ENCODE measurements around the gene CPXM2. TPM values are rescaled to one million over a fixed set of nuclear protein-coding genes. Genes with fewer than 3 reads are reported as not detected.

The CPXM2 gene
- total and polyA plus RNA-seq, 10 of the 15 experiments (the other 5 are each of a cell fraction or from before 2014, with no cell fraction given), result 0.08 to 1.1 (median 0.58) TPM

- TF ChIP-seq HSF1 (IDR thresholded peaks at IDR 0.05; ENCODE audit: low read depth, low read length) (no peak), CBFB (IDR thresholded peaks at IDR 0.05; ENCODE audit: low read depth) (no peak), SPI1 (IDR thresholded peaks at IDR 0.05; ENCODE audit: borderline replicate concordance, insufficient read depth, low read depth, low read length) (no peak), KLF5 (IDR thresholded peaks at IDR 0.05; ENCODE audit: partially characterized antibody) (no peak), ZNF207 (IDR thresholded peaks at IDR 0.05; ENCODE audit: borderline replicate concordance) (no peak), CHD2 (IDR thresholded peaks at IDR 0.05; ENCODE audit: borderline replicate concordance, low read depth, low read length) (no peak), ZSCAN29 (IDR thresholded peaks at IDR 0.05) (no peak), REST (IDR thresholded peaks at IDR 0.05; ENCODE audit: low read depth, low read length) (no peak), ZNF687 (IDR thresholded peaks at IDR 0.05) (no peak), MEF2B (IDR thresholded peaks at IDR 0.05; ENCODE audit: partially characterized antibody, poor library complexity, severe bottlenecking) (no peak), ZNF24 (IDR thresholded peaks at IDR 0.05) (no peak)
These were observed 26.7 kb downstream of the CPXM2 start (continued) for GRCh38 chr10:123864923-123865322.
